Adrenal gland (tissue), 5 donors: Measurements from ENCODE around the gene FHL3.

ENCODE experiments used
- CTCF ChIP-seq, 6 experiments: fragments of 450-650 bp in 4 of 6; fragments of 200-600 bp in 2 of 6; sonication (generic) in 1 of 6; IDR thresholded peaks; 1 replicate in 5 of 6; 2 replicates in 1 of 6; pipeline versions ENCODE4 v1.5.1 to v1.8.0; 2016 to 2021; ENCODE audit warnings: antibody characterized with exemption in 6 of 6, mild to moderate bottlenecking in 2 of 6, moderate library complexity in 1 of 6
- POLR2A ChIP-seq, 2 donors: fragments of 450-650 bp; IDR thresholded peaks; one replicate each; pipeline ENCODE4 v1.6.1; 2017; ENCODE audit warnings: antibody characterized with exemption in 2 of 2, mild to moderate bottlenecking in 2 of 2, moderate library complexity in 1 of 2
- donor health status: DM: no; HTN: no; CAD: no.

- TF ChIP-seq CTCF (IDR thresholded peaks at IDR 0.05) (no peak), POLR2A (IDR thresholded peaks at IDR 0.05) (no peak)
Observed at GRCh38 chr1:37974567-37974966, 30.7 kb downstream of the FHL3 start.
